B cell (primary cell): ENCODE results near the gene INTS15. TPM values are rescaled to one million over a fixed set of nuclear protein-coding genes. Genes with fewer than 3 reads are reported as not detected.

Experiments
- ATAC-seq: fragments of 200-7000 bp; cut with Tn5 transposase; one replicate; pipeline ENCODE4 v1.10.0; 2021; ENCODE audit warnings: low read depth, mild to moderate bottlenecking, moderate number of reproducible peaks, moderate library complexity
- CTCF ChIA-PET: fragments of 350-600 bp; sonication (Branson Sonifier 250); formaldehyde crosslinking; loops from one replicate; lab custom pipeline; 2021; ENCODE audit warnings: antibody characterized with exemption, inconsistent platforms; lab: Charles Lee
- POLR2A ChIA-PET: fragments of 350-600 bp; sonication (Branson Sonifier 250); formaldehyde crosslinking; loops from one replicate; lab custom pipeline; 2021; ENCODE audit warnings: antibody characterized with exemption; lab: Charles Lee
- DNase-seq: peaks from one replicate; pipeline ENCODE4 v3.0.0; 2013
- H2AFZ ChIP-seq: 2 replicates; pipeline ENCODE4 v1.6.1; 2012; ENCODE audit warnings: mild to moderate bottlenecking, low read depth, low read length; ENCODE audit not compliant: insufficient read depth, poor library complexity, severe bottlenecking
- H3K27ac ChIP-seq, 2 donors: 1 replicate in 1 of 2; 2 replicates in 1 of 2; pipeline ENCODE4 v1.5.1; 2012 to 2013; ENCODE audit warnings: low read length in 2 of 2, mild to moderate bottlenecking in 2 of 2, moderate library complexity in 1 of 2
- H3K27me3 ChIP-seq, 4 experiments: fragments of 200-600 bp in 1 of 4; sonication (generic) in 1 of 4; replicated peaks in 1 of 4; 1 replicate in 2 of 4; 2 replicates in 2 of 4; pipeline versions ENCODE4 v1.6.1 to v1.7.0; 2013 to 2016; ENCODE audit warnings: low read length in 3 of 4, mild to moderate bottlenecking in 2 of 4, mixed read lengths in 1 of 4, moderate library complexity in 1 of 4; ENCODE audit not compliant: insufficient read depth in 4 of 4, control insufficient read depth in 3 of 4; ENCODE audit errors: control extremely low read depth in 1 of 4
- H3K36me3 ChIP-seq, 2 experiments: replicated peaks in 1 of 2; 1 replicate in 1 of 2; 2 replicates in 1 of 2; pipeline versions ENCODE4 v1.6.1 to v1.7.1; 2013; ENCODE audit warnings: low read length in 1 of 2; ENCODE audit not compliant: insufficient read depth in 2 of 2, control insufficient read depth in 1 of 2; ENCODE audit errors: control extremely low read depth in 1 of 2, extremely low read depth in 1 of 2
- H3K4me1 ChIP-seq, 2 donors: fragments of 200-600 bp in 1 of 2; sonication (generic) in 1 of 2; 1 replicate in 1 of 2; 2 replicates in 1 of 2; pipeline versions ENCODE4 v1.5.1 to v1.6.1; 2013 to 2017; ENCODE audit warnings: low read length in 2 of 2; ENCODE audit not compliant: control insufficient read depth in 2 of 2, insufficient read depth in 2 of 2
- H3K4me2 ChIP-seq: replicated peaks from 2 replicates; pipeline ENCODE3; 2012; ENCODE audit warnings: mild to moderate bottlenecking, low read depth, low read length; ENCODE audit not compliant: poor library complexity, severe bottlenecking
- H3K4me3 ChIP-seq, 5 experiments: fragments of 200-600 bp in 1 of 5; sonication (generic) in 1 of 5; 1 replicate in 3 of 5; 2 replicates in 2 of 5; pipeline versions ENCODE4 v1.5.1 to v1.7.0; 2011 to 2016; ENCODE audit warnings: low read length in 4 of 5, mild to moderate bottlenecking in 4 of 5, low read depth in 2 of 5, control low read depth in 1 of 5, moderate library complexity in 1 of 5; ENCODE audit not compliant: insufficient read depth in 1 of 5; ENCODE audit errors: control extremely low read depth in 1 of 5, extremely low read depth in 1 of 5
- H3K79me2 ChIP-seq: fragments of 200-600 bp; sonication (generic); one replicate; pipeline ENCODE4 v1.6.0; 2016; ENCODE audit warnings: low read length; ENCODE audit not compliant: control insufficient read depth, insufficient read depth
- H3K9ac ChIP-seq: fragments of 200-600 bp; sonication (generic); 2 replicates; pipeline ENCODE4 v1.6.1; 2017; ENCODE audit warnings: mild to moderate bottlenecking, low read length, moderate library complexity
- H3K9me3 ChIP-seq, 3 donors: one replicate each; pipeline versions ENCODE4 v1.6.1 to v1.7.1; 2013; ENCODE audit warnings: low read length in 2 of 3; ENCODE audit not compliant: control insufficient read depth in 2 of 3, insufficient read depth in 1 of 3; ENCODE audit errors: control extremely low read depth in 1 of 3
- H4K20me1 ChIP-seq: 2 replicates; pipeline ENCODE4 v1.6.0; 2012; ENCODE audit warnings: mild to moderate bottlenecking, low read length; ENCODE audit not compliant: insufficient read depth, control insufficient read depth, poor library complexity, severe bottlenecking
- H3K27ac Mint-ChIP-seq: one replicate; pipeline ENCODE4 v1.8.0; 2021; ENCODE audit warnings: mixed read lengths
- H3K27me3 Mint-ChIP-seq: one replicate; pipeline ENCODE4 v1.8.0; 2021; ENCODE audit warnings: mixed read lengths
- H3K4me1 Mint-ChIP-seq: one replicate; pipeline ENCODE4 v1.8.0; 2021; ENCODE audit warnings: mixed read lengths
- H3K4me3 Mint-ChIP-seq: one replicate; pipeline ENCODE4 v1.8.0; 2021; ENCODE audit warnings: mixed read lengths
- H3K9me3 Mint-ChIP-seq: one replicate; pipeline ENCODE4 v1.8.0; 2022; ENCODE audit warnings: mixed read lengths; ENCODE audit not compliant: insufficient read depth
- EZH2 ChIP-seq: IDR thresholded peaks from 2 replicates; pipeline ENCODE4 v1.6.1; 2012; ENCODE audit warnings: borderline replicate concordance, low read depth, mild to moderate bottlenecking, moderate library complexity, low read length; ENCODE audit not compliant: insufficient read depth, poor library complexity, severe bottlenecking
- WGBS: methylation state at CpG from one replicate; pipeline ENCODE4 v1.1.5; 2013; ENCODE audit warnings: missing lambda C conversion rate; ENCODE audit not compliant: insufficient coverage; 5-methylcytosine and 5-hydroxymethylcytosine counted together
- intact Hi-C: fragments of 100-400 bp; cut with micrococcal nuclease; formaldehyde crosslinking; loops from one replicate; pipeline ENCODE4 v1.10.0; 2022
- polyA plus RNA-seq: library from polyadenylated mRNA; depleted of rRNA; stranded (reverse); fragments of >200 nt; gene quantifications from 2 replicates; pipeline ENCODE4 v1.2.3, GENCODE V29; 2012
- total RNA-seq, 2 donors: library from RNA; stranded (reverse); fragments of 120-200 nt in 1 of 2; gene quantifications; 1 replicate in 1 of 2; 2 replicates in 1 of 2; pipeline versions ENCODE4 v1.2.3 to v1.2.4, GENCODE V29; 2013 to 2022
- TF ChIP-seq, protein P1 (sequence below): fragments of 200-600 bp; IDR thresholded peaks from one replicate; pipeline ENCODE4 v1.8.0; 2022; ENCODE audit warnings: antibody characterized with exemption, mild to moderate bottlenecking

INTS15 gene
- total and polyA plus RNA-seq, 2 donors (not counting 1 experiment from before 2014, with no cell fraction given) = 57.1 to 63.2 TPM

DNA sequence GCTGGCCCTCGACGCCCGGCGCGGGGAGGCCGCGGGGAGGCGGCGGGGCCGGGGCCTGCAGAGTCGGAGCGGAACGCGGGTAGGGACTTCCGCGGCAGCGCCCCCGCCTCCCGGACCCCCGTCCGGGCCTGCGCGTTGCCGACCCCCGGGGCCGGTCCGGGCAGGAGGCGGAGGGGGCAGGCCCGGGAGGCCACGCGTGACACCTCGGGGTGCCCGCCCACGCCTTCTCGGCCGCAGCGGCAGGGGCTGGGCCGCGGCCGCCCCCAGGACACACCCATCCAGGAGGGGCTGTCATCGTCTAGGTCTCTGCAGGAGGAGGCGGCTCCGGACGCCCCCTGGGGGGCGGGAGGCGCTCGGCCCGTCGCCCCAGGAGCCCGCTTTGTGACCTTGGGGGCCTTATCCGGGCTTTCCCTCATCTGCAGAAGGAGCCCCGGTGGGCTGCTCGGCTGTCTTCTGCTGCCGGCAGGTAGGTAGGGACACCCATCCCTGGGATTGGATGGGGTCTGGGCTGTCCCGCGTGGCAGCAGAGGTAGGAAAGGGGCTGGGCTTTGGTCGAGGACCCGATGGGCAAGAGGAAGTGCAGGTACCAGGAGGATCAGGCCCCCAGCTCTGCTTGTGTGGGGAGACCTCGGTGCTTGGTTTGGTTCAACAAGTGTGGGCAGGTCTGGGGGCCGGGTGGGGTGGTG is 47.9 kb downstream of the INTS15 start:
- intact Hi-C loops = loop anchor here (1.0 to 5.0 kb wide), 4 partner anchors 48 to 92 kb away; partner anchors contain the start of genes ZDHHC4 and ZNF12
- peak; percentile 86 for DNase-seq
- Histone ChIP-seq H3K36me3 (peaks cover 0 to 37% of the 10 kb centered on the region in 2 experiments), H3K27me3 (no peaks in the 10 kb centered on the region), H3K79me2 (peaks cover 36% of the 10 kb centered on the region), H3K27ac (peak overlapping the region; percentile 18 to 79), H2AFZ (peak overlapping the region; percentile 52), H3K4me3 (peak overlapping the region in 4 of 5 experiments; percentile 37 to 69 (median 61)), H3K9me3 (peaks cover 0 to 19% (median 0%) of the 10 kb centered on the region in 3 donors), H4K20me1 (peaks cover 42% of the 10 kb centered on the region), H3K4me1 (peaks cover 20 to 25% of the 10 kb centered on the region in 2 donors), H3K4me2 (peak overlapping the region; percentile 78), H3K9ac (peak overlapping the region; percentile 73)
- no peaks in the 10 kb centered on the region for H3K9me3 Mint-ChIP-seq
- under 1% methylated on average over 60 of the region's 60 CpGs for WGBS
- TF ChIP-seq, protein P1, sequence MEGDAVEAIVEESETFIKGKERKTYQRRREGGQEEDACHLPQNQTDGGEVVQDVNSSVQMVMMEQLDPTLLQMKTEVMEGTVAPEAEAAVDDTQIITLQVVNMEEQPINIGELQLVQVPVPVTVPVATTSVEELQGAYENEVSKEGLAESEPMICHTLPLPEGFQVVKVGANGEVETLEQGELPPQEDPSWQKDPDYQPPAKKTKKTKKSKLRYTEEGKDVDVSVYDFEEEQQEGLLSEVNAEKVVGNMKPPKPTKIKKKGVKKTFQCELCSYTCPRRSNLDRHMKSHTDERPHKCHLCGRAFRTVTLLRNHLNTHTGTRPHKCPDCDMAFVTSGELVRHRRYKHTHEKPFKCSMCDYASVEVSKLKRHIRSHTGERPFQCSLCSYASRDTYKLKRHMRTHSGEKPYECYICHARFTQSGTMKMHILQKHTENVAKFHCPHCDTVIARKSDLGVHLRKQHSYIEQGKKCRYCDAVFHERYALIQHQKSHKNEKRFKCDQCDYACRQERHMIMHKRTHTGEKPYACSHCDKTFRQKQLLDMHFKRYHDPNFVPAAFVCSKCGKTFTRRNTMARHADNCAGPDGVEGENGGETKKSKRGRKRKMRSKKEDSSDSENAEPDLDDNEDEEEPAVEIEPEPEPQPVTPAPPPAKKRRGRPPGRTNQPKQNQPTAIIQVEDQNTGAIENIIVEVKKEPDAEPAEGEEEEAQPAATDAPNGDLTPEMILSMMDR = peak; percentile 69
- TF ChIP-seq EZH2 = no peak
- ATAC-seq = peak; percentile 86
- peak overlapping the region; percentile 86 for H3K4me3 Mint-ChIP-seq
- ChIA-PET CTCF (interaction anchor here (0.8 to 1.5 kb wide), 3 partner anchors 48 to 123 kb away, joined by 3 to 4 read pairs (median 3); no protein-coding TSS in a partner anchor), POLR2A (interaction anchor here (0.6 to 1.0 kb wide), 3 partner anchors 47 to 265 kb away, joined by 3 to 9 read pairs (median 4); no protein-coding TSS in a partner anchor)
- H3K27me3 Mint-ChIP-seq = no peaks in the 10 kb centered on the region
- peaks cover 35% of the 10 kb centered on the region for H3K4me1 Mint-ChIP-seq
- peak overlapping the region; percentile 88 for H3K27ac Mint-ChIP-seq

DNA sequence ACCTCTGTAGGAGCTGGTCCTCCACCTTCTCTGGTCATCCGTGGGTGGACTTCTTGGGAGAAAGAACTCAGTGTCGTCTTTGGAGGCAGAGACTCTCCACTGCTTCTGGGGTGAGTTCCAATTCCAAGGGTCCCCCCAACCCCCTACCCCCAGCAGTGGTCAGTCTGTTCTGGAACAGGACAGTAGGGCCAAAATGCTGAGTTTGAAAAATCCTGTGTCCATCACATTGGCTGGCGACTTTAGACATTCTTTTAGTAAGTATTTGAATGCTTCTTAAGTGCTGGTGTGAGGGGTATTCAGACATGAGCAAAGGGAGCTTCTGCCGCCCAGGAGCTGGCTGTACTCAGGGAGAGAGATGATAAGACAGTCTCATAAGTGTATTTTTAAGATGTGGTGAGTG is 49.2 kb downstream of the INTS15 start:
- H3K27ac ChIP-seq = peak overlapping the region in 1 of 2 donors; percentile 79
- Mint-ChIP-seq H3K9me3 (no peaks in the 10 kb centered on the region), H3K4me3 (peak overlapping the region; percentile 86), H3K4me1 (peaks cover 34% of the 10 kb centered on the region), H3K27me3 (no peaks in the 10 kb centered on the region), H3K27ac (peak overlapping the region; percentile 88)
- peaks cover 20 to 25% of the 10 kb centered on the region in 2 donors for H3K4me1 ChIP-seq
- peaks cover 0 to 19% (median 0%) of the 10 kb centered on the region in 3 donors for H3K9me3 ChIP-seq
- peaks cover 1 to 50% of the 10 kb centered on the region in 2 experiments for H3K36me3 ChIP-seq
- intact Hi-C loops = loop anchor here (5.0 kb wide), 1 partner anchor 68 kb away; the partner anchor contains the start of gene ZNF12
- TF ChIP-seq EZH2 = no peak
- TF ChIP-seq, protein P1 = no peak
- H4K20me1 ChIP-seq = peaks cover 55% of the 10 kb centered on the region
- H3K27me3 ChIP-seq = no peaks in the 10 kb centered on the region
- ChIA-PET CTCF (interaction anchor here (1.0 to 1.5 kb wide), 3 partner anchors 35 to 64 kb away, joined by 3 to 4 read pairs (median 4); partner anchors contain the start of gene INTS15), POLR2A (no interaction called here)
- DNase-seq (no peak), ATAC-seq (no peak)
- peaks cover 44% of the 10 kb centered on the region for H3K79me2 ChIP-seq
- no peak overlapping the region for H3K4me2 ChIP-seq
- H2AFZ ChIP-seq = no peak overlapping the region
- 100% methylated on average over 2 of the region's 4 CpGs for WGBS
- H3K9ac ChIP-seq = no peak overlapping the region
- no peak overlapping the region for H3K4me3 ChIP-seq
